NCI-H187 (cell line): ENCODE measurements around the gene DRD2.
A peak's percentile ranks its signal among the peaks of the same experiment; 100 is the strongest.

Experiments used
- DNase-seq, 2 experiments: peaks; one replicate each; lab custom pipeline; 2025; lab: John Stamatoyannopoulos, UW

DRD2 gene

GRCh38 chr11:113484223-113484622 lies 9.0 kb upstream of the DRD2 start:
- DNase-seq = no peak

- DNase-seq = no peak
Observed at GRCh38 chr11:113481672-113482071, 6.5 kb upstream of the DRD2 start.

- DNase-seq = no peak
Observed at GRCh38 chr11:113481226-113481625, 6.0 kb upstream of the DRD2 start.

- peak; percentile 18 to 69 for DNase-seq
Observed at GRCh38 chr11:113477321-113477720, 2.1 kb upstream of the DRD2 start.

- no peak for DNase-seq
Observed at GRCh38 chr11:113476553-113476952, 1.4 kb upstream of the DRD2 start.

GRCh38 chr11:113474362-113475159 lies 637 bp downstream of the DRD2 start:
- no peak for DNase-seq

- peak; percentile 22 to 75 for DNase-seq
Observed at GRCh38 chr11:113473983-113474361, 1.2 kb downstream of the DRD2 start.

GRCh38 chr11:113472471-113472870 lies 2.7 kb downstream of the DRD2 start:
- DNase-seq = no peak

- no peak for DNase-seq
Observed at GRCh38 chr11:113470233-113470632, 5.0 kb downstream of the DRD2 start.

- no peak for DNase-seq
Observed at GRCh38 chr11:113468726-113469345, 6.4 kb downstream of the DRD2 start.

GRCh38 chr11:113467545-113467944 lies 7.7 kb downstream of the DRD2 start:
- no peak for DNase-seq

- DNase-seq = no peak
Observed at GRCh38 chr11:113465786-113466185, 9.4 kb downstream of the DRD2 start.

GRCh38 chr11:113464416-113464815 lies 10.8 kb downstream of the DRD2 start:
- peak; percentile 24 to 58 for DNase-seq

- no peak for DNase-seq
Observed at GRCh38 chr11:113462830-113463229, 12.4 kb downstream of the DRD2 start.

GRCh38 chr11:113461639-113462038 lies 13.6 kb downstream of the DRD2 start:
- DNase-seq = no peak

- no peak for DNase-seq
Observed at GRCh38 chr11:113460469-113460868, 14.7 kb downstream of the DRD2 start.

- DNase-seq = no peak
Observed at GRCh38 chr11:113458189-113458588, 17.0 kb downstream of the DRD2 start.

GRCh38 chr11:113457784-113458183 lies 17.4 kb downstream of the DRD2 start:
- DNase-seq = no peak

GRCh38 chr11:113454455-113454854 lies 20.7 kb downstream of the DRD2 start:
- DNase-seq = no peak

- peak in 1 of 2 experiments; percentile 47 for DNase-seq
Observed at GRCh38 chr11:113449743-113450142, 25.5 kb downstream of the DRD2 start.

GRCh38 chr11:113448316-113448677 lies 26.9 kb downstream of the DRD2 start:
- DNase-seq = no peak

- DNase-seq = no peak
Observed at GRCh38 chr11:113447621-113448315, 27.4 kb downstream of the DRD2 start.

GRCh38 chr11:113446938-113447337 lies 28.3 kb downstream of the DRD2 start:
- DNase-seq = no peak
